Measurements from ENCODE around the gene NTN1.

DNA sequence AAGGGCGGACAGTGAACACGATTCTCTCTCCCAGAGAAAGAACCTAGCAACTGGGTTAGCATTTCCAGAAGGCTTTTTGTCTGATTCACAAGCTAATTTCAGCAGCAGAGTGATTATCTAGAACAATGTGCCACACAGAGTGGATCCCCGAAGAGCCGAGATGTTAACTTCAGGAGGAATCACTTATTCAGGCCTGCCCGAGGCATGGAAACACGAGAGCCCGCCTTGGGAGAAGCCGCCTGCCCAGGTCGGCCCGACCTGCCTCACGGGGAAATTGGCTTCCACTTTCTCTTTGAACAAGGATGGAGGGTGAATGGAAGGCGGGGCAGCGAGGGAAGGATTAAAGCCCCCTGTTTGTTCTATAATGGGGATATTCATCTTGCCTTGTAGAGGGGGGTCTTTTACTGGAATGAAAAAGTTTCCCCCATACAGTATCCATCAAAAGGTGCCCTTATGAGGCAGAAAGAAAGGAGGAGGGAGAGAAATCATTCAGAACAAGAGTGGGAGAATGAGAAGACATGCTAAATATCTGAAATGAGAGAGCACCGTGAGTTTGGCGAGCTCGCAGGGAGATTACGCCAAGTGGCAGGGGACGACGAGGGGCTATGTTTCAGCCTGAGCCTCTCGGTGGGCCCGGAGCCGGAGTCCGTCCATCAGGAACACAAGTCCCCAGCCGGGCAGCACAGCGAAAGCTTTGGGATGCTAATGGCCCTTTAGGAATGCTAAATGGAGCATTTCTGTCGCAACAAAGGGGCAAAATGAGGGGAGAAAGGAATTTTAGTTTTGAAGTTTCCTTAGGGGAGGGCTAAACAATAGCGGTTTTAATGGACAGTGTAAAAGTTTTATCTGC lies 33.0 kb downstream of the NTN1 start:
- TF ChIP-seq, protein P1, sequence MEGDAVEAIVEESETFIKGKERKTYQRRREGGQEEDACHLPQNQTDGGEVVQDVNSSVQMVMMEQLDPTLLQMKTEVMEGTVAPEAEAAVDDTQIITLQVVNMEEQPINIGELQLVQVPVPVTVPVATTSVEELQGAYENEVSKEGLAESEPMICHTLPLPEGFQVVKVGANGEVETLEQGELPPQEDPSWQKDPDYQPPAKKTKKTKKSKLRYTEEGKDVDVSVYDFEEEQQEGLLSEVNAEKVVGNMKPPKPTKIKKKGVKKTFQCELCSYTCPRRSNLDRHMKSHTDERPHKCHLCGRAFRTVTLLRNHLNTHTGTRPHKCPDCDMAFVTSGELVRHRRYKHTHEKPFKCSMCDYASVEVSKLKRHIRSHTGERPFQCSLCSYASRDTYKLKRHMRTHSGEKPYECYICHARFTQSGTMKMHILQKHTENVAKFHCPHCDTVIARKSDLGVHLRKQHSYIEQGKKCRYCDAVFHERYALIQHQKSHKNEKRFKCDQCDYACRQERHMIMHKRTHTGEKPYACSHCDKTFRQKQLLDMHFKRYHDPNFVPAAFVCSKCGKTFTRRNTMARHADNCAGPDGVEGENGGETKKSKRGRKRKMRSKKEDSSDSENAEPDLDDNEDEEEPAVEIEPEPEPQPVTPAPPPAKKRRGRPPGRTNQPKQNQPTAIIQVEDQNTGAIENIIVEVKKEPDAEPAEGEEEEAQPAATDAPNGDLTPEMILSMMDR (IDR thresholded peaks at IDR 0.05 in 2 of 3, conservative IDR thresholded peaks at IDR 0.05 in 1 of 3; ENCODE audit: borderline replicate concordance in 1 of 3, insufficient read depth in 1 of 3, low read depth in 2 of 3, low read length in 2 of 3), result no peak
- TF ChIP-seq EZH2phosphoT487 (IDR thresholded peaks at IDR 0.05; ENCODE audit: borderline replicate concordance), result no peak
- no peak for TF ChIP-seq EZH2 (IDR thresholded peaks at IDR 0.05)
- TF ChIP-seq, protein P2, sequence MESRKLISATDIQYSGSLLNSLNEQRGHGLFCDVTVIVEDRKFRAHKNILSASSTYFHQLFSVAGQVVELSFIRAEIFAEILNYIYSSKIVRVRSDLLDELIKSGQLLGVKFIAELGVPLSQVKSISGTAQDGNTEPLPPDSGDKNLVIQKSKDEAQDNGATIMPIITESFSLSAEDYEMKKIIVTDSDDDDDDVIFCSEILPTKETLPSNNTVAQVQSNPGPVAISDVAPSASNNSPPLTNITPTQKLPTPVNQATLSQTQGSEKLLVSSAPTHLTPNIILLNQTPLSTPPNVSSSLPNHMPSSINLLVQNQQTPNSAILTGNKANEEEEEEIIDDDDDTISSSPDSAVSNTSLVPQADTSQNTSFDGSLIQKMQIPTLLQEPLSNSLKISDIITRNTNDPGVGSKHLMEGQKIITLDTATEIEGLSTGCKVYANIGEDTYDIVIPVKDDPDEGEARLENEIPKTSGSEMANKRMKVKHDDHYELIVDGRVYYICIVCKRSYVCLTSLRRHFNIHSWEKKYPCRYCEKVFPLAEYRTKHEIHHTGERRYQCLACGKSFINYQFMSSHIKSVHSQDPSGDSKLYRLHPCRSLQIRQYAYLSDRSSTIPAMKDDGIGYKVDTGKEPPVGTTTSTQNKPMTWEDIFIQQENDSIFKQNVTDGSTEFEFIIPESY (IDR thresholded peaks at IDR 0.05; ENCODE audit: extremely low read depth, insufficient replicate concordance, low read length), result no peak
- TF ChIP-seq POLR2A (IDR thresholded peaks at IDR 0.05; ENCODE audit: borderline replicate concordance, extremely low read depth, insufficient read depth, insufficient read length), result no peak
- TF ChIP-seq POLR2AphosphoS5 (IDR thresholded peaks at IDR 0.05; ENCODE audit: low read depth, low read length), result no peak
- TF ChIP-seq SIN3A (IDR thresholded peaks at IDR 0.05; ENCODE audit: low read depth), result no peak
- TF ChIP-seq YY1 (IDR thresholded peaks at IDR 0.05; ENCODE audit: extremely low read depth, insufficient replicate concordance, low read depth, low read length), result no peak
- no peak for TF ChIP-seq CEBPB (IDR thresholded peaks at IDR 0.05; ENCODE audit: low read depth)
- TF ChIP-seq, protein P3, sequence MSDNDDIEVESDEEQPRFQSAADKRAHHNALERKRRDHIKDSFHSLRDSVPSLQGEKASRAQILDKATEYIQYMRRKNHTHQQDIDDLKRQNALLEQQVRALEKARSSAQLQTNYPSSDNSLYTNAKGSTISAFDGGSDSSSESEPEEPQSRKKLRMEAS (IDR thresholded peaks at IDR 0.05), result no peak
- TF ChIP-seq RAD21 (IDR thresholded peaks at IDR 0.05; ENCODE audit: low read depth), result no peak

Measured in HCT116 (cell line).